Measurements from ENCODE around the gene SLC6A11.
A peak's percentile ranks its signal among the peaks of the same experiment; 100 is the strongest.

Gene SLC6A11

DNA sequence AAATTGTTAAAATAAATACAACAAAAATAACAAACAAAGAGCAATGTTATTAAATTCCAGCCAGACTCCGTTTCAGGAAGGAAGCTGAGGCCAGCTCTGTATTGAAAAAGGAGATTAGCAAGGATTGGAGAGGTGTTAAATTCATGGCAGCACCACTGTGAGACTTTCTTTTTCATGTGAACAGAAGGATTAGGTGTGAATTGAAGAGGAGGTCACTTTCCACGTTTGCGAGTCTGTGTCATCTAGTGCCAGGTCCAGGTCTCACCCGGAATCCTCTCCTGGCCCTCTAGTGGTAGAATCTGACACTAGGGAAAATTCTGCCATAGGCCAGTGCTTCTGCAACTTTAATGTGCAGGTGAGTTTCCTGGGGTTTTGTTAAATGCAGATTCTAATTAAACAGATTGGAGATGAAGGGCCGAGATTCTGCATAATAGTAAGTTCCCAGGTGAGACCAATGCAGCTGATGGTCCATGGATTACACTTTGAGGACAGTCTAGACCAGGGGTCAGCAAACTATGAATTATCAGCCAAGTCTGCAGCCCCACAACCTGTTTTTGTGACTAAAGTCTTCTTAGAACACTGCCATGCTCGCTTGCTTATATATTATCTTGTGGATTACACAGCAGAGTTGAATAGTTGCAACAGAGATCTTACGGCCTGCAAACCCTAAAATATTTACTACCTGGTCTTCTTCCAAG, 167.3 kb downstream of the SLC6A11 start:
- Histone ChIP-seq H3K27me3 (ENCODE audit: insufficient read depth, low read depth, severe bottlenecking) (no peaks in the 10 kb centered on the region), H3K36me3 (no peaks in the 10 kb centered on the region), H3K9me3 (ENCODE audit: severe bottlenecking) (no peaks in the 10 kb centered on the region), H3K27ac (no peak overlapping the region), H3K4me3 (ENCODE audit: low read depth, low read length) (no peak overlapping the region)
- TF ChIP-seq, protein P1, sequence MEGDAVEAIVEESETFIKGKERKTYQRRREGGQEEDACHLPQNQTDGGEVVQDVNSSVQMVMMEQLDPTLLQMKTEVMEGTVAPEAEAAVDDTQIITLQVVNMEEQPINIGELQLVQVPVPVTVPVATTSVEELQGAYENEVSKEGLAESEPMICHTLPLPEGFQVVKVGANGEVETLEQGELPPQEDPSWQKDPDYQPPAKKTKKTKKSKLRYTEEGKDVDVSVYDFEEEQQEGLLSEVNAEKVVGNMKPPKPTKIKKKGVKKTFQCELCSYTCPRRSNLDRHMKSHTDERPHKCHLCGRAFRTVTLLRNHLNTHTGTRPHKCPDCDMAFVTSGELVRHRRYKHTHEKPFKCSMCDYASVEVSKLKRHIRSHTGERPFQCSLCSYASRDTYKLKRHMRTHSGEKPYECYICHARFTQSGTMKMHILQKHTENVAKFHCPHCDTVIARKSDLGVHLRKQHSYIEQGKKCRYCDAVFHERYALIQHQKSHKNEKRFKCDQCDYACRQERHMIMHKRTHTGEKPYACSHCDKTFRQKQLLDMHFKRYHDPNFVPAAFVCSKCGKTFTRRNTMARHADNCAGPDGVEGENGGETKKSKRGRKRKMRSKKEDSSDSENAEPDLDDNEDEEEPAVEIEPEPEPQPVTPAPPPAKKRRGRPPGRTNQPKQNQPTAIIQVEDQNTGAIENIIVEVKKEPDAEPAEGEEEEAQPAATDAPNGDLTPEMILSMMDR (IDR thresholded peaks at IDR 0.05; ENCODE audit: low read depth, low read length) = peak; percentile 83
- DNase-seq = peak; percentile 63

- Histone ChIP-seq H3K27ac (no peak overlapping the region), H3K36me3 (no peaks in the 10 kb centered on the region), H3K9me3 (ENCODE audit: severe bottlenecking) (no peaks in the 10 kb centered on the region), H3K4me3 (ENCODE audit: low read depth, low read length) (no peak overlapping the region), H3K27me3 (ENCODE audit: insufficient read depth, low read depth, severe bottlenecking) (no peaks in the 10 kb centered on the region)
- DNase-seq = no peak
- TF ChIP-seq, protein P1 (IDR thresholded peaks at IDR 0.05; ENCODE audit: low read depth, low read length) = no peak
These were observed 168.4 kb downstream of the SLC6A11 start for GRCh38 chr3:10984371-10984896.

GRCh38 chr3:10985181-10985580, 169.2 kb downstream of the SLC6A11 start:
- H3K9me3 ChIP-seq (ENCODE audit: severe bottlenecking) = no peaks in the 10 kb centered on the region
- DNase-seq = no peak
- no peaks in the 10 kb centered on the region for H3K27me3 ChIP-seq (ENCODE audit: insufficient read depth, low read depth, severe bottlenecking)
- no peak overlapping the region for H3K4me3 ChIP-seq (ENCODE audit: low read depth, low read length)
- H3K36me3 ChIP-seq = no peaks in the 10 kb centered on the region
- TF ChIP-seq, protein P1 (IDR thresholded peaks at IDR 0.05; ENCODE audit: low read depth, low read length) = no peak
- H3K27ac ChIP-seq = no peak overlapping the region

- TF ChIP-seq, protein P1 (IDR thresholded peaks at IDR 0.05; ENCODE audit: low read depth, low read length) = no peak
These were observed 170.6 kb downstream of the SLC6A11 start for GRCh38 chr3:10986592-10986991.

DNA sequence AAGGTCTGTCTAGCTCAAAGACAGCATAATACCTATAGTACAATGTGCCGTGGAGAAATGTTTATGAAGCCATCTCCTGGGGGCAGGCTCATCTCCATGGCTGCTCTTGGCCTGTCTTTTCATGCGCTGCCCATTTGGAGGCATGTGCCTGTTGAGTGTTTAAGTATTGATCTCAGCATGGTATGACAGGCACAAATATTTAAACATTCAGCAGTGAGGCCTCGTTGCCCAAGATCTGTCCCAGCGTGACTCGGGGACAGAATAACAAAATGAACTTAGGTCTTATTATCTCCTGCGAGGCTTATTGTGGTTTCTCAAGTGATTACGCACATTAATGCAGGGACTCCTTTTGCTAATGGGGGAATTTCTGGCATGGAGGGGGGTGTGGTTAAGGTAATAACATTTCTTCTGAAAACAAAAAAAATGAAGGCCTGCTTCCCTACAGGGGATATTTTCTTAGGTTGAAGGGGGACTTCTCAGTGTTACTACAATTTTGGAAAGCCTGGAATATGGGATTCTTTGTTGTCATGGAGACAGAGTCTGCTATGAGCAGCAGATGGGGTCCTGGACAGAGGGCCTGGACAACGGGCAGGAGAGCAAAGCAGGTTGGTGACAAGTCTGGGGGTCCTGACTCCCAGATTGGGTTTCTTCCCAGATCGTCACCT, 172.1 kb downstream of the SLC6A11 start:
- TF ChIP-seq, protein P1 (IDR thresholded peaks at IDR 0.05; ENCODE audit: low read depth, low read length) = no peak
- Histone ChIP-seq H3K36me3 (no peaks in the 10 kb centered on the region), H3K27me3 (ENCODE audit: insufficient read depth, low read depth, severe bottlenecking) (peaks cover 4% of the 10 kb centered on the region), H3K4me3 (ENCODE audit: low read depth, low read length) (no peak overlapping the region), H3K9me3 (ENCODE audit: severe bottlenecking) (no peaks in the 10 kb centered on the region), H3K27ac (no peak overlapping the region)
- no peak for DNase-seq

More at GRCh38 chr3:10986592-10986991, 170.6 kb downstream of the SLC6A11 start:
- no peaks in the 10 kb centered on the region for H3K36me3 ChIP-seq
- no peak overlapping the region for H3K27ac ChIP-seq
- H3K9me3 ChIP-seq (ENCODE audit: severe bottlenecking) = no peaks in the 10 kb centered on the region
- no peak overlapping the region for H3K4me3 ChIP-seq (ENCODE audit: low read depth, low read length)
- H3K27me3 ChIP-seq (ENCODE audit: insufficient read depth, low read depth, severe bottlenecking) = no peaks in the 10 kb centered on the region
- DNase-seq = no peak
